HEK293 (cell line): Measurements from ENCODE around the gene SOX13.

Source experiments
- CTCF ChIA-PET: fragments of 350-600 bp; formaldehyde crosslinking; extraction: SDS; loops from one replicate; lab custom pipeline; 2021; ENCODE audit warnings: antibody characterized with exemption; lab: Yijun Ruan, JAX
- POLR2A ChIA-PET: fragments of 300-600 bp; formaldehyde crosslinking; extraction: SDS; loops from one replicate; lab custom pipeline; 2020; ENCODE audit warnings: antibody characterized with exemption, inconsistent platforms; lab: Yijun Ruan, JAX
- H3K27ac ChIP-seq: fragments of 200-500 bp; sonication (Bioruptor generic); 2 replicates; pipeline ENCODE4 v1.5.1; 2014; ENCODE audit warnings: low read depth, low read length, control low read depth, inconsistent platforms; ENCODE audit errors: extremely low read depth
- H3K36me3 ChIP-seq, 2 experiments: fragments of 200-500 bp in 1 of 2; sonication (Bioruptor generic) in 1 of 2; 1 replicate in 1 of 2; 2 replicates in 1 of 2; pipeline ENCODE4 v1.5.1; 2014 to 2017; ENCODE audit warnings: inconsistent platforms in 2 of 2, low read length in 2 of 2; ENCODE audit not compliant: control insufficient read depth in 2 of 2, insufficient read depth in 1 of 2
- H3K4me1 ChIP-seq: fragments of 200-500 bp; sonication (Bioruptor generic); 2 replicates; pipeline ENCODE4 v1.5.1; 2014; ENCODE audit warnings: mild to moderate bottlenecking, low read length, inconsistent platforms; ENCODE audit not compliant: control insufficient read depth, insufficient read depth
- H3K4me3 ChIP-seq: 2 replicates; pipeline ENCODE4 v1.5.1; 2011; ENCODE audit warnings: low read depth, mild to moderate bottlenecking, control low read depth, low read length, moderate library complexity
- H3K9me3 ChIP-seq: fragments of 200-500 bp; sonication (Bioruptor generic); 2 replicates; pipeline ENCODE4 v1.5.1; 2014; ENCODE audit warnings: low read depth, low read length, inconsistent platforms; ENCODE audit not compliant: control insufficient read depth, insufficient read depth
- GLIS1 ChIP-seq: fragments of 450-650 bp; formaldehyde crosslinking; IDR thresholded peaks from 2 replicates; pipeline ENCODE4 v1.5.1; 2016; ENCODE audit warnings: missing biosample characterization, missing genetic modification characterization
- GLIS2 ChIP-seq: fragments of 450-650 bp; formaldehyde crosslinking; IDR thresholded peaks from 2 replicates; pipeline ENCODE4 v1.5.1; 2016; ENCODE audit warnings: missing biosample characterization, missing genetic modification characterization
- KLF1 ChIP-seq: fragments of 450-650 bp; formaldehyde crosslinking; IDR thresholded peaks from 2 replicates; pipeline ENCODE4 v1.5.1; 2016; ENCODE audit warnings: missing biosample characterization, missing genetic modification characterization
- OVOL3 ChIP-seq: fragments of 450-650 bp; formaldehyde crosslinking; IDR thresholded peaks from 2 replicates; pipeline ENCODE4 v1.5.1; 2016; ENCODE audit warnings: missing biosample characterization, missing genetic modification characterization
- SP7 ChIP-seq: fragments of 450-650 bp; formaldehyde crosslinking; IDR thresholded peaks from 2 replicates; pipeline ENCODE4 v1.5.1; 2016; ENCODE audit warnings: missing biosample characterization, missing genetic modification characterization
- WT1 ChIP-seq: fragments of 450-650 bp; formaldehyde crosslinking; IDR thresholded peaks from 2 replicates; pipeline ENCODE4 v1.5.1; 2016; ENCODE audit warnings: missing biosample characterization, missing genetic modification characterization
- ZFHX2 ChIP-seq: fragments of 450-650 bp; formaldehyde crosslinking; conservative IDR thresholded peaks from 2 replicates; pipeline ENCODE4 v1.5.1; 2016; ENCODE audit warnings: missing biosample characterization, missing genetic modification characterization
- ZNF174 ChIP-seq: fragments of 450-650 bp; formaldehyde crosslinking; IDR thresholded peaks from 2 replicates; pipeline ENCODE4 v1.5.0; 2017; ENCODE audit warnings: missing biosample characterization, mild to moderate bottlenecking, missing genetic modification characterization
- ZNF292 ChIP-seq: fragments of 450-650 bp; formaldehyde crosslinking; IDR thresholded peaks from 2 replicates; pipeline ENCODE4 v1.5.1; 2016; ENCODE audit warnings: low read depth, missing biosample characterization, missing genetic modification characterization, borderline replicate concordance
- ZNF558 ChIP-seq: fragments of 450-650 bp; formaldehyde crosslinking; IDR thresholded peaks from 2 replicates; pipeline ENCODE4 v1.5.1; 2016; ENCODE audit warnings: missing biosample characterization, missing genetic modification characterization
- ZNF664 ChIP-seq: fragments of 450-650 bp; formaldehyde crosslinking; IDR thresholded peaks from 2 replicates; pipeline ENCODE4 v1.5.1; 2016; ENCODE audit warnings: missing biosample characterization, missing genetic modification characterization
- ZSCAN16 ChIP-seq: fragments of 450-650 bp; formaldehyde crosslinking; IDR thresholded peaks from 2 replicates; pipeline ENCODE4 v1.5.1; 2016; ENCODE audit warnings: missing biosample characterization, missing genetic modification characterization
- TF ChIP-seq, protein P1 (sequence below): fragments of 450-650 bp; formaldehyde crosslinking; IDR thresholded peaks from 2 replicates; pipeline ENCODE4 v1.5.1; 2016; ENCODE audit warnings: missing biosample characterization, missing genetic modification characterization
- TF ChIP-seq, protein P2 (sequence below): fragments of 450-650 bp; formaldehyde crosslinking; IDR thresholded peaks from 2 replicates; pipeline ENCODE4 v1.5.1; 2016; ENCODE audit warnings: missing biosample characterization, missing genetic modification characterization
- TF ChIP-seq, protein P3 (sequence below): fragments of 450-650 bp; formaldehyde crosslinking; IDR thresholded peaks from 2 replicates; pipeline ENCODE4 v1.5.1; 2016; ENCODE audit warnings: missing biosample characterization, missing genetic modification characterization
- TF ChIP-seq, protein P4 (sequence below): sonication (generic); formaldehyde crosslinking; IDR thresholded peaks from 2 replicates; pipeline ENCODE4 v1.8.1; 2022; ENCODE audit warnings: mild to moderate bottlenecking, moderate library complexity, missing genetic modification reagents
- TF ChIP-seq, protein P5 (sequence below): fragments of 450-650 bp; formaldehyde crosslinking; IDR thresholded peaks from 2 replicates; pipeline ENCODE4 v1.5.1; 2016; ENCODE audit warnings: missing biosample characterization, missing genetic modification characterization
- TF ChIP-seq, protein P6 (sequence below): fragments of 450-650 bp; IDR thresholded peaks from 2 replicates; pipeline ENCODE4 v1.5.1; 2018; ENCODE audit warnings: missing biosample characterization, mild to moderate bottlenecking, missing genetic modification characterization
- TF ChIP-seq, protein P7 (sequence below): fragments of 450-650 bp; formaldehyde crosslinking; IDR thresholded peaks from 2 replicates; pipeline ENCODE4 v1.5.1; 2017; ENCODE audit warnings: missing biosample characterization, missing genetic modification characterization

The SOX13 gene

DNA sequence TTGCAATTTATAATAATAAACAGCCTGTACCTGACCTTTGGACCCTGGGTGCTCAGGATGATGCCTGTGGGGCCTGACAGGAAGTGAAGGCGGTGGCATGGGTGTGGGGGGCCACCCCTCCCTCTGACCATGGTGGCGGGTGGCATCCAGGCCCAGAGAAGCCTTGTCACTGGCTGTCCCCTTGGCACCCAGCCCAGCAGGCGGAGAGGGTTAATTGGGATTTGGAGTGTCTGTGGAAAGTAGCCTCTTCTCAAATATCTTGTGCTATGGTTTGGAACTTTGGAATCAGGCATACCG, 20.5 kb downstream of the SOX13 start:
- no peaks in the 10 kb centered on the region for H3K9me3 ChIP-seq
- POLR2A ChIA-PET = no interaction called here
- TF ChIP-seq, protein P1, sequence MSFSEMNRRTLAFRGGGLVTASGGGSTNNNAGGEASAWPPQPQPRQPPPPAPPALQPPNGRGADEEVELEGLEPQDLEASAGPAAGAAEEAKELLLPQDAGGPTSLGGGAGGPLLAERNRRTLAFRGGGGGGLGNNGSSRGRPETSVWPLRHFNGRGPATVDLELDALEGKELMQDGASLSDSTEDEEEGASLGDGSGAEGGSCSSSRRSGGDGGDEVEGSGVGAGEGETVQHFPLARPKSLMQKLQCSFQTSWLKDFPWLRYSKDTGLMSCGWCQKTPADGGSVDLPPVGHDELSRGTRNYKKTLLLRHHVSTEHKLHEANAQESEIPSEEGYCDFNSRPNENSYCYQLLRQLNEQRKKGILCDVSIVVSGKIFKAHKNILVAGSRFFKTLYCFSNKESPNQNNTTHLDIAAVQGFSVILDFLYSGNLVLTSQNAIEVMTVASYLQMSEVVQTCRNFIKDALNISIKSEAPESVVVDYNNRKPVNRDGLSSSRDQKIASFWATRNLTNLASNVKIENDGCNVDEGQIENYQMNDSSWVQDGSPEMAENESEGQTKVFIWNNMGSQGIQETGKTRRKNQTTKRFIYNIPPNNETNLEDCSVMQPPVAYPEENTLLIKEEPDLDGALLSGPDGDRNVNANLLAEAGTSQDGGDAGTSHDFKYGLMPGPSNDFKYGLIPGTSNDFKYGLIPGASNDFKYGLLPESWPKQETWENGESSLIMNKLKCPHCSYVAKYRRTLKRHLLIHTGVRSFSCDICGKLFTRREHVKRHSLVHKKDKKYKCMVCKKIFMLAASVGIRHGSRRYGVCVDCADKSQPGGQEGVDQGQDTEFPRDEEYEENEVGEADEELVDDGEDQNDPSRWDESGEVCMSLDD (tag by site-specific recombination) = no peak
- TF ChIP-seq GLIS2 (tag by site-specific recombination) (0 out of 2 replicates have a peak, but pooled peaks have one; percentile 22), KLF1 (tag by site-specific recombination) (peak; percentile 33; the same call in 1 of the 2 replicates), ZNF664 (no peak), ZSCAN16 (tag by site-specific recombination) (no peak), ZNF558 (tag by site-specific recombination) (no peak), SP7 (tag by site-specific recombination) (0 out of 2 replicates have a peak, but pooled peaks have one; percentile 26), ZNF292 (tag by site-specific recombination) (no peak), OVOL3 (no peak), GLIS1 (tag by site-specific recombination) (peak; percentile 51), ZFHX2 (peak; percentile 43; the same call in 1 of the 2 replicates), ZNF174 (tag by site-specific recombination) (no peak), WT1 (tag by site-specific recombination) (no peak)
- TF ChIP-seq, protein P2, sequence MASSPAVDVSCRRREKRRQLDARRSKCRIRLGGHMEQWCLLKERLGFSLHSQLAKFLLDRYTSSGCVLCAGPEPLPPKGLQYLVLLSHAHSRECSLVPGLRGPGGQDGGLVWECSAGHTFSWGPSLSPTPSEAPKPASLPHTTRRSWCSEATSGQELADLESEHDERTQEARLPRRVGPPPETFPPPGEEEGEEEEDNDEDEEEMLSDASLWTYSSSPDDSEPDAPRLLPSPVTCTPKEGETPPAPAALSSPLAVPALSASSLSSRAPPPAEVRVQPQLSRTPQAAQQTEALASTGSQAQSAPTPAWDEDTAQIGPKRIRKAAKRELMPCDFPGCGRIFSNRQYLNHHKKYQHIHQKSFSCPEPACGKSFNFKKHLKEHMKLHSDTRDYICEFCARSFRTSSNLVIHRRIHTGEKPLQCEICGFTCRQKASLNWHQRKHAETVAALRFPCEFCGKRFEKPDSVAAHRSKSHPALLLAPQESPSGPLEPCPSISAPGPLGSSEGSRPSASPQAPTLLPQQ = peak; percentile 44; the same call in 1 of the 2 replicates
- TF ChIP-seq, protein P3, sequence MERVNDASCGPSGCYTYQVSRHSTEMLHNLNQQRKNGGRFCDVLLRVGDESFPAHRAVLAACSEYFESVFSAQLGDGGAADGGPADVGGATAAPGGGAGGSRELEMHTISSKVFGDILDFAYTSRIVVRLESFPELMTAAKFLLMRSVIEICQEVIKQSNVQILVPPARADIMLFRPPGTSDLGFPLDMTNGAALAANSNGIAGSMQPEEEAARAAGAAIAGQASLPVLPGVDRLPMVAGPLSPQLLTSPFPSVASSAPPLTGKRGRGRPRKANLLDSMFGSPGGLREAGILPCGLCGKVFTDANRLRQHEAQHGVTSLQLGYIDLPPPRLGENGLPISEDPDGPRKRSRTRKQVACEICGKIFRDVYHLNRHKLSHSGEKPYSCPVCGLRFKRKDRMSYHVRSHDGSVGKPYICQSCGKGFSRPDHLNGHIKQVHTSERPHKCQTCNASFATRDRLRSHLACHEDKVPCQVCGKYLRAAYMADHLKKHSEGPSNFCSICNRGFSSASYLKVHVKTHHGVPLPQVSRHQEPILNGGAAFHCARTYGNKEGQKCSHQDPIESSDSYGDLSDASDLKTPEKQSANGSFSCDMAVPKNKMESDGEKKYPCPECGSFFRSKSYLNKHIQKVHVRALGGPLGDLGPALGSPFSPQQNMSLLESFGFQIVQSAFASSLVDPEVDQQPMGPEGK = peak; percentile 61
- TF ChIP-seq, protein P4, sequence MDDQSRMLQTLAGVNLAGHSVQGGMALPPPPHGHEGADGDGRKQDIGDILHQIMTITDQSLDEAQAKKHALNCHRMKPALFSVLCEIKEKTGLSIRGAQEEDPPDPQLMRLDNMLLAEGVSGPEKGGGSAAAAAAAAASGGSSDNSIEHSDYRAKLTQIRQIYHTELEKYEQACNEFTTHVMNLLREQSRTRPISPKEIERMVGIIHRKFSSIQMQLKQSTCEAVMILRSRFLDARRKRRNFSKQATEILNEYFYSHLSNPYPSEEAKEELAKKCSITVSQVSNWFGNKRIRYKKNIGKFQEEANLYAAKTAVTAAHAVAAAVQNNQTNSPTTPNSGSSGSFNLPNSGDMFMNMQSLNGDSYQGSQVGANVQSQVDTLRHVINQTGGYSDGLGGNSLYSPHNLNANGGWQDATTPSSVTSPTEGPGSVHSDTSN (CRISPR knock-in tag) = no peak
- TF ChIP-seq, protein P5, sequence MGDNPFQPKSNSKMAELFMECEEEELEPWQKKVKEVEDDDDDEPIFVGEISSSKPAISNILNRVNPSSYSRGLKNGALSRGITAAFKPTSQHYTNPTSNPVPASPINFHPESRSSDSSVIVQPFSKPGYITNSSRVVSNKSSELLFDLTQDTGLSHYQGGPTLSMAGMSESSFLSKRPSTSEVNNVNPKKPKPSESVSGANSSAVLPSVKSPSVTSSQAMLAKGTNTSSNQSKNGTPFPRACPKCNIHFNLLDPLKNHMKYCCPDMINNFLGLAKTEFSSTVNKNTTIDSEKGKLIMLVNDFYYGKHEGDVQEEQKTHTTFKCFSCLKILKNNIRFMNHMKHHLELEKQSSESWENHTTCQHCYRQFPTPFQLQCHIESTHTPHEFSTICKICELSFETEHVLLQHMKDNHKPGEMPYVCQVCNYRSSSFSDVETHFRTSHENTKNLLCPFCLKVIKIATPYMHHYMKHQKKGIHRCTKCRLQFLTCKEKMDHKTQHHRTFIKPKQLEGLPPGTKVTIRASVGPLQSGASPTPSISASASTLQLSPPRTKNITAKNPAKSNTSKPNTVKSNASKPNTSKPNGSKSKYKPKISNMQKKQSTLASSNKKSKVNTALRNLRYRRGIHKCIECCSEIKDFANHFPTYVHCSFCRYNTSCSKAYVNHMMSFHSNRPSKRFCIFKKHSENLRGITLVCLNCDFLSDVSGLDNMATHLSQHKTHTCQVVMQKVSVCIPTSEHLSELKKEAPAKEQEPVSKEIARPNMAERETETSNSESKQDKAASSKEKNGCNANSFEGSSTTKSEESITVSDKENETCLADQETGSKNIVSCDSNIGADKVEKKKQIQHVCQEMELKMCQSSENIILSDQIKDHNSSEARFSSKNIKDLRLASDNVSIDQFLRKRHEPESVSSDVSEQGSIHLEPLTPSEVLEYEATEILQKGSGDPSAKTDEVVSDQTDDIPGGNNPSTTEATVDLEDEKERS = no peak
- TF ChIP-seq, protein P6, sequence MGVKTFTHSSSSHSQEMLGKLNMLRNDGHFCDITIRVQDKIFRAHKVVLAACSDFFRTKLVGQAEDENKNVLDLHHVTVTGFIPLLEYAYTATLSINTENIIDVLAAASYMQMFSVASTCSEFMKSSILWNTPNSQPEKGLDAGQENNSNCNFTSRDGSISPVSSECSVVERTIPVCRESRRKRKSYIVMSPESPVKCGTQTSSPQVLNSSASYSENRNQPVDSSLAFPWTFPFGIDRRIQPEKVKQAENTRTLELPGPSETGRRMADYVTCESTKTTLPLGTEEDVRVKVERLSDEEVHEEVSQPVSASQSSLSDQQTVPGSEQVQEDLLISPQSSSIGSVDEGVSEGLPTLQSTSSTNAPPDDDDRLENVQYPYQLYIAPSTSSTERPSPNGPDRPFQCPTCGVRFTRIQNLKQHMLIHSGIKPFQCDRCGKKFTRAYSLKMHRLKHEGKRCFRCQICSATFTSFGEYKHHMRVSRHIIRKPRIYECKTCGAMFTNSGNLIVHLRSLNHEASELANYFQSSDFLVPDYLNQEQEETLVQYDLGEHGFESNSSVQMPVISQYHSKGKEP (tag by site-specific recombination) = no peak
- TF ChIP-seq, protein P7, sequence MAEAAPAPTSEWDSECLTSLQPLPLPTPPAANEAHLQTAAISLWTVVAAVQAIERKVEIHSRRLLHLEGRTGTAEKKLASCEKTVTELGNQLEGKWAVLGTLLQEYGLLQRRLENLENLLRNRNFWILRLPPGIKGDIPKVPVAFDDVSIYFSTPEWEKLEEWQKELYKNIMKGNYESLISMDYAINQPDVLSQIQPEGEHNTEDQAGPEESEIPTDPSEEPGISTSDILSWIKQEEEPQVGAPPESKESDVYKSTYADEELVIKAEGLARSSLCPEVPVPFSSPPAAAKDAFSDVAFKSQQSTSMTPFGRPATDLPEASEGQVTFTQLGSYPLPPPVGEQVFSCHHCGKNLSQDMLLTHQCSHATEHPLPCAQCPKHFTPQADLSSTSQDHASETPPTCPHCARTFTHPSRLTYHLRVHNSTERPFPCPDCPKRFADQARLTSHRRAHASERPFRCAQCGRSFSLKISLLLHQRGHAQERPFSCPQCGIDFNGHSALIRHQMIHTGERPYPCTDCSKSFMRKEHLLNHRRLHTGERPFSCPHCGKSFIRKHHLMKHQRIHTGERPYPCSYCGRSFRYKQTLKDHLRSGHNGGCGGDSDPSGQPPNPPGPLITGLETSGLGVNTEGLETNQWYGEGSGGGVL (tag by site-specific recombination) = 0 out of 2 replicates have a peak, but pooled peaks have one; percentile 31
- no peaks in the 10 kb centered on the region for H3K36me3 ChIP-seq
- H3K4me1 ChIP-seq = peaks cover 6% of the 10 kb centered on the region; the same call in 1 of the 2 replicates
- no peak overlapping the region for H3K27ac ChIP-seq
- CTCF ChIA-PET = interaction anchor here (0.6 to 0.7 kb wide), 3 partner anchors 13 to 1071 kb away, joined by 3 to 4 read pairs (median 3); no protein-coding TSS in a partner anchor
- no peak overlapping the region for H3K4me3 ChIP-seq
